T follicular helper cell (primary cell): Measurements from ENCODE around the gene RMND1.
"Not testable (repeated sequence)": the region's sequence is repeated elsewhere in the genome, so short reads cannot be mapped to it uniquely, and the experiment has no call there.

Experiments used
- DNase-seq: peaks from one replicate; pipeline ENCODE4 v3.0.0-alpha.2; 2020; ENCODE audit warnings: low read depth

RMND1 gene

GRCh38 chr6:151385177-151385576, 66.7 kb downstream of the RMND1 start:
- no peak for DNase-seq

- no peak for DNase-seq
Observed at GRCh38 chr6:151384151-151384550, 67.8 kb downstream of the RMND1 start.

GRCh38 chr6:151382631-151383030, 69.3 kb downstream of the RMND1 start:
- DNase-seq = not testable (repeated sequence)

GRCh38 chr6:151381722-151382121, 70.2 kb downstream of the RMND1 start:
- no peak for DNase-seq

GRCh38 chr6:151380848-151381205, 71.1 kb downstream of the RMND1 start:
- DNase-seq = no peak

- DNase-seq = no peak
Observed at GRCh38 chr6:151379933-151380847, 71.7 kb downstream of the RMND1 start.

- DNase-seq = no peak
Observed at GRCh38 chr6:151377095-151377494, 74.8 kb downstream of the RMND1 start.

GRCh38 chr6:151376440-151376839, 75.5 kb downstream of the RMND1 start:
- DNase-seq = no peak

GRCh38 chr6:151375833-151376232, 76.1 kb downstream of the RMND1 start:
- no peak for DNase-seq

- DNase-seq = no peak
Observed at GRCh38 chr6:151374036-151374683, 77.8 kb downstream of the RMND1 start.

GRCh38 chr6:151372164-151372563, 79.8 kb downstream of the RMND1 start:
- no peak for DNase-seq

GRCh38 chr6:151370509-151371078, 81.3 kb downstream of the RMND1 start:
- no peak for DNase-seq

GRCh38 chr6:151365233-151365632, 86.7 kb downstream of the RMND1 start:
- DNase-seq = no peak

- DNase-seq = no peak
Observed at GRCh38 chr6:151359486-151359885, 92.4 kb downstream of the RMND1 start.

- DNase-seq = no peak
Observed at GRCh38 chr6:151358475-151358874, 93.5 kb downstream of the RMND1 start.

- no peak for DNase-seq
Observed at GRCh38 chr6:151357758-151358436, 94.0 kb downstream of the RMND1 start.

GRCh38 chr6:151356983-151357382, 94.9 kb downstream of the RMND1 start:
- not testable (repeated sequence) for DNase-seq
